Middle frontal gyrus (tissue), 1 donor: ENCODE measurements around the gene SSC4D.
"Not testable (repeated sequence)": the region's sequence is repeated elsewhere in the genome, so short reads cannot be mapped to it uniquely, and the experiment has no call there.

Experiments
- DNase-seq: peaks from one replicate; pipeline ENCODE4 v3.0.0-alpha.2; 2015; ENCODE audit warnings: low spot score; ENCODE audit errors: extremely low spot score

The SSC4D gene

DNA sequence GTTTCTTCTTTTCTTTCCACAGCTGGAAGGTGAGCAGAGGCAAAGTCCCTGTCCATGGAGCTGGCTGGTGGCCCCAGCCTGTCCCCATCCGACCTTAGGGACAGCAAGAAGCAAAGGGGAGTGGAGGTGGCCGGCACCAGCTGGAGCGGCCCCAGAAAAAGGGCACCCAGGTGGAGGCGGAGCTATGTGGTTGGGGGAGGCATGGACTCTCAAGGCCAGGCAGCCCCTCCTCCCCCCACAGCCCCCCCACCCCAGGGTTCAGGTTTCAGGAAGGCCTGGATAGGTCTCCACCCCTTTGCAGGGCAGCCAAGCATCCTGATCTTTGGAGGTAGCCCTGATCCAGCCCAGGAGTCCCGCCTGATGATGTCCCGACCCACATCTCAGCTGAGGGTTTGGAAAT lies at the start of gene SSC4D:
TSS of gene SSC4D (minus strand) at position 161 of the 400 bp plus-strand sequence. CDS start 5,258 bp downstream, outside the sequence.
- DNase-seq, result no peak

- not testable (repeated sequence) for DNase-seq
Measured at GRCh38 chr7:76458504-76458903, 49.0 kb upstream of the SSC4D start.

DNA sequence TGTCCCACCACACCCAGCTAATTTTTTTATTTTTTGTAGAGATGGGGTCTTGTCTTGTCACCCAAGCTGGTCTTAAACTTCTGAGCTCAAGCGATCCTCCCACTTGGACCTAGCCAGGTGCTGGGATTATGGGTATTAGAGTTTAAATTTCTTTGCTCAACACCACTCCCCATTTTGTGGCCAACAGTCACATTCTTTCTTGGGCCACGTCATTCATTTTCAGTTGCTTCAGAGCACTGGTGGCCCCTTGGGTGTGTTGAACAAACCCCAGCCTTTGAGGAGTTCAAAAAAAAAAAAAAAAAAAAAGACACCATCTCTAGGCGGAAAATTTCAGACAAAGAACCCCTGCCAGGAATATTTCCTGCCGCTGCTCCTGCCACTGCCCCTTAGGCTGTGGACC lies 47.5 kb upstream of the SSC4D start:
- DNase-seq, result not testable (repeated sequence)

- DNase-seq, result not testable (repeated sequence)
Measured at GRCh38 chr7:76445577-76446008, 36.1 kb upstream of the SSC4D start.

DNA sequence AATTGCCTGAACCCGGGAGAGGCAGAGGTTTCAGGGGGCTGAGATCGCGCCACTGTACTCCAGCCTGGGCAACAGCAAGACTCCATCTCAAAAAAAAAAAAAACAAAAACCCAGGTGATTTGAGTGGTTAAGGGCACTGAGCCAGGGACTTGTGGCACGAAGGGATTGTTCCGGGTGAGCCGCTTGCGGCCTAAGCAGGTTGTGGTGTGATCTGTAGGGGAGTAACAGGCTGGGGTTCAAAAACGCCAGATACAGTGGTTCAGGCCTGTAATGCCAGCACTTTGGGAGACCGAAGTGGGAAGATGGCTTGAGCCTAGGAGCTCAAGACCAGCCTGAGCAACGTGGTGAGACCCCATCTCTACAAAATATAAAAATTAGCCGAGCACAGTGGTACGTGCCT lies 34.3 kb upstream of the SSC4D start:
- DNase-seq, result not testable (repeated sequence)

GRCh38 chr7:76442664-76443446 lies 33.4 kb upstream of the SSC4D start:
- not testable (repeated sequence) for DNase-seq

GRCh38 chr7:76441792-76442191 lies 32.3 kb upstream of the SSC4D start:
- DNase-seq, result not testable (repeated sequence)

- DNase-seq, result not testable (repeated sequence)
Measured at GRCh38 chr7:76440404-76440803, 30.9 kb upstream of the SSC4D start.

DNA sequence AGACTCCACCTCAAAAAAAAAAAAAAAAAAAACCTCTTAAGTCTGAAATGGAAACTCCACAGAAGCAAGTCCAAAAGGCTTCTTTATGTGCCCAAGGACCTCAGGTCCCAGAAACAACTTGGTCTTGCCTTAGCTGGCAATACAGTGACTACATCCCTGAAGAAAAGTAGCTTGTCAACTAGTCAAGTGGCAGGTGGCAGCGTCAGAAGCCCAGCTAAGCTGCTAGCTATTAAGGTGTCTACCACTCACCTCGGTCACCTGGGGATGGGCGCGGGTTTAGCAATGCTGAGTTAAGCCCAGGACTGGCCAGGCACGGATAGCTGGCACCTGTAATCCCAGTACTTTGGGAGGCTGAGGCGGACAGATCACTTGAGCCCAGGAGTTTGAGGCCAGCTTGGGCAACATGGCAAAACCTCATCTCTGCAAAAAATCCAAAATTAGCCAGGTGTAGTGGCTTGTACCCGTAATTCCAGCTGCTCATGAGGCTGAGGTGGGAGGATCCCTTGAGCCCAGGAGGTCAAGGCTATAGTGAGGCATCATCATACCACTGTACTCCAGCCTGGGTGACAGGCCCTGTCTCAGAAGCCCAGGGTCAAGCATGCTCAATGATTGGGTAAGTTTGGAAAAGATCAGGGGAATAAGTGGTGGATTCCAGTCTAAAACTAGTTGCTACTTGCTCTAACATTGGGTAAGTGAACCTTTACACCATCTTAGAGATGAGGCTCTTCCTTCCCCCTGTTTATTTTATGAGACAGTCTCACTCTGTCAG lies 29.8 kb upstream of the SSC4D start:
- DNase-seq, result not testable (repeated sequence)

GRCh38 chr7:76437873-76438272 lies 28.4 kb upstream of the SSC4D start:
- peak; percentile 20 for DNase-seq

- DNase-seq, result no peak
Measured at GRCh38 chr7:76430836-76431235, 21.3 kb upstream of the SSC4D start.

DNA sequence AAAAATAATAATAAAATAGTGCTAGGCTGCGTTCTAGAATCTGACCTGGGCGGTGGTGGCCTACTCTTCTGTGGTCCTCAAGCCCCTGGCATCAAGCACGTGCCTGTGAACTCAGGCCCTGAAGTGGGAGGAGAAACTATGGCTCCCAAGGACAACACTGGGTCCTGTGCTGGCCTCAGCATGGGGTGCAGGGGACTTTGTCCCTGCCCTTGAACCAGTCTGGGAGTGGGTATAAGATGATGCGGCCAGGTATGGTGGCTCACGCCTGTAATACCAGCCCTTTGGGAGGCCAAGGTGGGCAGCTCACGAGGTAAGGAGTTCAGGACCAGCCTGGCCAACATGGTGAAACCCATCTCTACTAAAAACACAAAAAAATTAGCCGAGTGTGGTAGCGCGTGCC lies 20.7 kb upstream of the SSC4D start:
- no peak for DNase-seq

- DNase-seq, result no peak
Measured at GRCh38 chr7:76428868-76429805, 19.6 kb upstream of the SSC4D start.

DNA sequence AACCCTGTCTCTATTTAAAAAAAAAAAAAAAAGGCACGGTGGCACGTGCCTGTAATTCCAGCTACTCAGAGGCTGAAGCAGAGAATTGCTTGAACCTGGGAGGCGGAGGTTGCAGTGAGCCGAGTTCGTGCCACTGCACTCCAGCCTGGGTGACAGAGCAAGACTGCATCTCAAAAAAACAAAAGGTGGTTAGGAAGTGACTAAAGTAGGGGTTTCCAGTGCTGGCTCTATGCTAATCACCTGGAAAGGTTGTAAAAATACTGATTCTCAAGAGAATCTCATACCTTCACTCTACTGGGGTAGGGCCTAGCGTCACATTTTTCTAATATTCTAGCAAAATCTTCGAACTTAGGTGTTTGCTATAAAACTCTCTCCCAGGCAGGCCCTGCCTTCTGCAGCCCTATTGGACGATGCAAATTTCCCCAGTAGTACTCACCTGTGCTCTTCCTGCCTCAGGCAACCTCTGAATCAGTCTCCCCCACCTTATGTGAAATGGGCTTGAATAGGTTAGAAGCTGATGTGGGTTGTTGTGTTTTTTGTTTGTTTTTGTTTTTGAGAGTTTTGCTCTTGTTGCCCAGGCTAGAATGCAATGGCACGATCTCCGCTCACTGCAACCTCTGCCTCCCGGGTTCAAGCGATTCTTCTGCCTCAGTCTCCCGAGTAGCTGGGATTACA lies 18.8 kb upstream of the SSC4D start:
- DNase-seq, result no peak

DNA sequence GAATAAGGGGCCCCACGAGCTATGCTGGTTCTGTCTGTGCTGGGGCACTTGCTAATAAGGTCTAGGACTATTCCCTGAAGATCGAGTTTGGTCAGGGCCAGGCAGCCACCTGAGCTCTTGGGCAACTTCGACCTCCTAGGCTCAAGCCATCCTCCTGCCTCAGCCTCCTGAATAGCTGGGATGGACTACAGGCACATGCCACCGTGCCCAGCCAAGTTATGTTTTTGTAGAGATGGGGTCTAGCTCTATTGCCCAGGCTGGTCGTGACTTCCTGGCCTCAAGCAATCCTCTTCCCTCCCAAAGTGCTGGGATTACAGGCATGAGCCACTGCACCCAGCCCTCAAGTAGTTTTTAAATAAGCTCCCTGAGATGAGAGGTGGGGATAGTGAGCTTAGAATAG lies 18.1 kb upstream of the SSC4D start:
- DNase-seq, result no peak

DNA sequence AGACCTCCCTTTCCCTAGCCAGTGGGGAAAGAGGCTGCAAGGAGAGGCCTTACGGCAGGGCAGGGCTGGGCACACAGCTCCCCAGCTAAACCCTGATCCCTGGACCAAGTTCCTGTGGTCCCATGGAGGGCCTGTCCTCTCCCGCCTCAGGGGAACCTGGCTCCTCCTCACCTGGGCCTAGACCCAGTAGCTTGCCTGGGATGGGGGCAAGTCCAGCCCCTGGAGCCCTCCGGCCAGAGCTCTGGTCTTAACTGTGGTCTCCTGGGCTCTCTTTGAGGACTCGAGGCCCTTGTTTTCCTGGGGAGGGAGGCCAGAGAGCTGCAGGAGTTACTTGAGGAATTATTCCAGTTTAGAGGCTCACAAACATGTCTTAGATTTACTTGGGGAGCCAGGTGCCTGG lies 16.7 kb upstream of the SSC4D start:
- DNase-seq, result no peak

DNA sequence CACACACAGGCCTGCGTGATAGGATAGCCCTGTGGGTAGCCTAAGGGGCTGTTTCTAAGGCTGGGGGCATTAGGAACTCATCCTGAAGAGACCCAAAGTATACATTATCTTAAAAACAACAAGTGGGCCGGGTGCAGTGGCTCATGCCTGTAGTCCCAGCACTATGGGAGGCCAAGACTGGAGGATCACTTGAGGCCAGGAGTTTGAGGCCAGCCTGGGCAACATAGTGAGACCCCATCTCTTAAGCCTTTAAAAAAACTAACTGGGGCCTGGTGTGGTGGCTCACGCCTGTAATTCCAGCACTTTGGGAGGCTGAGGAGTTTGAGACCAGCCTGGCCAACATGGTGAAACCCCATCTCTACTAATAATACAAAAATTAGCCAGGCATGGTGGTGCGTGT lies 16.1 kb upstream of the SSC4D start:
- DNase-seq, result not testable (repeated sequence)

- no peak for DNase-seq
Measured at GRCh38 chr7:76425156-76425555, 15.7 kb upstream of the SSC4D start.

GRCh38 chr7:76424413-76425111 lies 15.1 kb upstream of the SSC4D start, which contains the start of gene ZP3:
Gene ZP3 (plus strand): TSS chr7:76424950. CDS start chr7:76424965, 15 bp downstream.
- DNase-seq, result no peak
